HepG2 (cell line): ENCODE measurements around the gene YIF1A. TPM values are rescaled to one million over a fixed set of nuclear protein-coding genes. Genes with fewer than 3 reads are reported as not detected.

Source experiments
- HNF1A ChIP-seq, 2 experiments: sonication (generic) in 1 of 2; formaldehyde crosslinking in 1 of 2; IDR thresholded peaks; 2 replicates each; pipeline versions ENCODE4 v1.4.0 to v1.6.1; 2016 to 2020; ENCODE audit warnings: borderline replicate concordance in 1 of 2, low read depth in 1 of 2, mild to moderate bottlenecking in 1 of 2, missing genetic modification reagents in 1 of 2
- POGZ ChIP-seq: sonication (generic); formaldehyde crosslinking; IDR thresholded peaks from 2 replicates; pipeline ENCODE4 v1.4.0; 2020; ENCODE audit warnings: mild to moderate bottlenecking, missing genetic modification reagents
- ZNF446 ChIP-seq: sonication (generic); formaldehyde crosslinking; IDR thresholded peaks from 2 replicates; pipeline ENCODE4 v1.5.0; 2020; ENCODE audit warnings: mild to moderate bottlenecking, missing genetic modification reagents
- ZNF577 ChIP-seq: sonication (generic); formaldehyde crosslinking; IDR thresholded peaks from 2 replicates; pipeline ENCODE4 v1.4.0; 2020; ENCODE audit warnings: mild to moderate bottlenecking, low read depth, missing genetic modification reagents, borderline replicate concordance
- ZNF749 ChIP-seq: sonication (generic); formaldehyde crosslinking; IDR thresholded peaks from 2 replicates; pipeline ENCODE4 v1.8.0; 2022; ENCODE audit warnings: mild to moderate bottlenecking, missing genetic modification reagents, moderate library complexity, borderline replicate concordance
- polyA plus RNA-seq, 8 experiments: library from polyadenylated mRNA; depleted of rRNA in 3 of 8; stranded (reverse) in 7 of 8; unstranded in 1 of 8; fragments of >200 nt; fragmentation: Illumina TruSeq in 4 of 8; extraction: Trizol in 4 of 8; gene quantifications; 2 replicates each; pipeline versions ENCODE4 v1.2.1 to v1.2.3, GENCODE V29; 2011 to 2016; ENCODE audit warnings: low read depth in 4 of 8, missing spikeins in 1 of 8, mixed read lengths in 1 of 8; ENCODE audit not compliant: insufficient read depth in 1 of 8
- total RNA-seq, 5 experiments: library from RNA; depleted of rRNA; stranded (reverse); fragments of >200 nt; fragmentation: Illumina TruSeq; extraction: Trizol; gene quantifications; 2 replicates each; pipeline ENCODE4 v1.2.3, GENCODE V29; 2016; ENCODE audit warnings: low read depth in 1 of 5

Gene YIF1A
- total and polyA plus RNA-seq, 2 of the 13 experiments (the other 11 are each of a cell fraction or from before 2014, with no cell fraction given): 133 to 145 TPM

DNA sequence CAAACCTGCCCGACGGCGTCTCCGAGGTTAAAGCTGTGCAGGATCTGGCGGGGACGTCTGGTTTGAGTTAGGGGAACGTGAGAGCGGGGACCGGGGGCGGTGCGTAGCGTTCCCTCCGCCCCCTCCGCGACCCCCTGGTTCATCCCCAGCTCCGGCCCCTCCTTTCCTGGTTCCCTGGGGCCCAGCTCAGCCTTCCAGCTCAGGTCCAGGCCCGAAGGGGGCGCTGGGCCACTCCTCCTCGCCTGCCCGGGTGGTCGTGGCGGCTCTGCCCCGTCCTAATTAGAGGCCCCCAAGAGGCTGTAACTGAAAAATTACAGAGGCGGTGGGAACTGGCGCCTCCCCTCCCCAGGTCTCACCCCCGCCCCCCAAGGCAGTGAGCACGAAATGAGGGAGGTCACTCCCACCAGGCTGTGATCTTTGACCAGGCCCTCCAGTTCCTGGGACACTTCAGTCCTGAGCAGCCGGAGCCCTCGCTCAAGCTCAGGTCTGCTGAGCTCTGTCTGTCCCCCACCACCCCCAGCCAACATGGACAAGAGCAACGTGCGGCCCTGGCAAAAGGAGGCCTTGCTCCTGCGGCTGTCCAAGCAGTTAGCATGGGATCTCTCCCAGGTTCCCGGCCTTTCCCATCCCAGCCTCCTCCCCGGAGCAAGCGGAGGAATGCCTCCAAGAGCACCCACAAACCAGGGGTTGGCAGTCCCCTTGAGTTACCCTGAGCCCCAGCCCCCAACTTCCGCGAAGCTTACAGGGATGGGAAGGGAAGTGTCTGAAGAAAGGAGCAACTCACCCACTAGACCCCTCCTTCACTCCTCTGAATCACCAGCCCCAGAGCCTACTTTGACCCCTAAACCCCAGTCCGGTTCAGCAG, 24.6 kb upstream of the YIF1A start (continued):
- TF ChIP-seq HNF1A (IDR thresholded peaks at IDR 0.05; ENCODE audit: low read depth): no peak
- no peak for TF ChIP-seq HNF1A (CRISPR knock-in tag; IDR thresholded peaks at IDR 0.05; ENCODE audit: borderline replicate concordance)
- 0 out of 2 replicates have a peak, but pooled peaks have one; percentile 68 for TF ChIP-seq ZNF749 (CRISPR knock-in tag)
- no peak for TF ChIP-seq ZNF577 (CRISPR knock-in tag)
- TF ChIP-seq ZNF446 (CRISPR knock-in tag): no peak
- no peak for TF ChIP-seq POGZ
- TF ChIP-seq, all 625 proteins: peak for 93
